Loucy (cell line): ENCODE measurements around the gene MICAL3.

Experiments used
- H2AFZ ChIP-seq: fragments of 200-600 bp; sonication (generic); 2 replicates; pipeline ENCODE4 v1.6.0; 2016; ENCODE audit warnings: antibody characterized with exemption, mild to moderate bottlenecking, low read length, moderate library complexity
- H3F3A ChIP-seq: fragments of 200-600 bp; 2 replicates; pipeline ENCODE4 v1.6.0; 2016; ENCODE audit warnings: antibody characterized with exemption, low read depth, mild to moderate bottlenecking
- H3K27me3 ChIP-seq: fragments of 200-600 bp; sonication (generic); 2 replicates; pipeline ENCODE4 v1.6.1; 2014; ENCODE audit warnings: low read length, mild to moderate bottlenecking; ENCODE audit not compliant: insufficient read depth, poor library complexity, severe bottlenecking
- H3K36me3 ChIP-seq: fragments of 200-600 bp; sonication (generic); 2 replicates; pipeline ENCODE4 v1.6.1; 2016; ENCODE audit warnings: low read length; ENCODE audit not compliant: insufficient read depth
- H3K4me1 ChIP-seq: fragments of 200-600 bp; sonication (generic); 2 replicates; pipeline ENCODE4 v1.5.1; 2014; ENCODE audit warnings: low read length, mild to moderate bottlenecking; ENCODE audit not compliant: insufficient read depth, poor library complexity, severe bottlenecking
- H3K4me2 ChIP-seq: fragments of 200-600 bp; sonication (generic); 2 replicates; pipeline ENCODE4 v1.6.0; 2014; ENCODE audit warnings: antibody characterized with exemption, low read length, low read depth, mild to moderate bottlenecking; ENCODE audit not compliant: poor library complexity, severe bottlenecking
- H3K4me3 ChIP-seq: fragments of 200-600 bp; sonication (generic); 2 replicates; pipeline ENCODE4 v1.5.1; 2014; ENCODE audit warnings: low read length, mild to moderate bottlenecking, mixed read lengths; ENCODE audit not compliant: poor library complexity, severe bottlenecking
- H3K79me2 ChIP-seq: fragments of 200-600 bp; sonication (generic); 2 replicates; pipeline ENCODE4 v1.6.1; 2014; ENCODE audit warnings: low read length; ENCODE audit not compliant: insufficient read depth
- H3K9ac ChIP-seq: fragments of 200-600 bp; sonication (generic); 2 replicates; pipeline ENCODE4 v1.6.0; 2014; ENCODE audit warnings: mild to moderate bottlenecking, low read depth, low read length, moderate library complexity; ENCODE audit not compliant: poor library complexity, severe bottlenecking
- H3K9me2 ChIP-seq: fragments of 200-600 bp; sonication (generic); replicated peaks from 2 replicates; pipeline ENCODE4 v1.6.1; 2016; ENCODE audit warnings: low read depth, low read length, mixed read lengths
- H3K9me3 ChIP-seq: fragments of 200-600 bp; sonication (generic); 2 replicates; pipeline ENCODE4 v1.6.1; 2014; ENCODE audit warnings: mild to moderate bottlenecking, antibody characterized with exemption, low read length, low read depth; ENCODE audit not compliant: insufficient read depth
- H4K20me1 ChIP-seq: fragments of 200-600 bp; sonication (generic); 2 replicates; pipeline ENCODE4 v1.6.0; 2014; ENCODE audit warnings: antibody characterized with exemption, low read length, mild to moderate bottlenecking; ENCODE audit not compliant: insufficient read depth, poor library complexity, severe bottlenecking
- EZH2phosphoT487 ChIP-seq: fragments of 200-600 bp; IDR thresholded peaks from 2 replicates; pipeline ENCODE4 v1.6.1; 2018; ENCODE audit warnings: antibody characterized with exemption, mild to moderate bottlenecking, moderate library complexity, borderline replicate concordance
- TF ChIP-seq, protein P1 (sequence below): fragments of 200-600 bp; sonication (generic); conservative IDR thresholded peaks from 2 replicates; pipeline ENCODE4 v1.5.1; 2014; ENCODE audit warnings: mild to moderate bottlenecking, antibody characterized with exemption, low read length

The MICAL3 gene

DNA sequence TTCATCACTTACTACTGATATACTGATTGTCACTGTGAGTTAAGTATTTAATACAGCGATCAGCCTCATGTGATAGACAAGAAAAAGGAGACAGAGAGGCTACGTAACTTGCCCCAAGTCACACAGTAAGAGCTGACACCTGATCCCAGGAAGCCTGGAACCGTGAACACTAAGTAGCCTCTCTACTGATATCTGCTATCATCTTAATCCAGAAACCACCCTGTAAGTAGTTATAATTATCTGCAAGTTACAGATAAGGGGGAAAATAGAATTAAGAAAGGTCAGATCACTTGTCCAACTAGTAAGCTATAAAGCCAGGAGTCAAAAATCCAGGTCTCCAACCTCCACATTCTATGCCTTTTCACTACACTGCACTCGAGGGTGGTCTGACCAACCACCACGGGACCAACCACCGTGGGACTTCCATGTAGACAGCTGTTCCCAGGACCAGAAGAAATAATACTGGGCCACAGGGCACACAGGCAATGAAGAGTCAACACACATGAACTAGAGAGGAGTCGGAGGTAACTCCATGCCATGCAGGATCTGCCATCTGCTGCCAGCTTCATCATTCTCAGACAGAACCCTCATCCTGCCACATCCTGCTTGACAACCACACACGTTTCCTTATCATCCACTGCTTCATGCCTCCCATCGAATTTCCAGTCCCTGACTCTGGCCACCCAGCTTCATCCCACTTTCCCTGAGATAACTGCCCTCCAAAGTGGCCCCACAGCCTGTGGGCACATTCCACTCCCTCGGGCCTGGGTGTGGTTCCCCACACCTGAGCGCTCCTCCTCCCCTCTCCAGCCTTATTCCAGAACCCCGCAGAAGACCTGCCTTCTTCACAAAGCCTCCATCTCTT lies 58.6 kb downstream of the MICAL3 start:
- no peak overlapping the region for H3K4me3 ChIP-seq
- H3K79me2 ChIP-seq = peaks cover 95% of the 10 kb centered on the region
- TF ChIP-seq EZH2phosphoT487 = no peak
- TF ChIP-seq, protein P1, sequence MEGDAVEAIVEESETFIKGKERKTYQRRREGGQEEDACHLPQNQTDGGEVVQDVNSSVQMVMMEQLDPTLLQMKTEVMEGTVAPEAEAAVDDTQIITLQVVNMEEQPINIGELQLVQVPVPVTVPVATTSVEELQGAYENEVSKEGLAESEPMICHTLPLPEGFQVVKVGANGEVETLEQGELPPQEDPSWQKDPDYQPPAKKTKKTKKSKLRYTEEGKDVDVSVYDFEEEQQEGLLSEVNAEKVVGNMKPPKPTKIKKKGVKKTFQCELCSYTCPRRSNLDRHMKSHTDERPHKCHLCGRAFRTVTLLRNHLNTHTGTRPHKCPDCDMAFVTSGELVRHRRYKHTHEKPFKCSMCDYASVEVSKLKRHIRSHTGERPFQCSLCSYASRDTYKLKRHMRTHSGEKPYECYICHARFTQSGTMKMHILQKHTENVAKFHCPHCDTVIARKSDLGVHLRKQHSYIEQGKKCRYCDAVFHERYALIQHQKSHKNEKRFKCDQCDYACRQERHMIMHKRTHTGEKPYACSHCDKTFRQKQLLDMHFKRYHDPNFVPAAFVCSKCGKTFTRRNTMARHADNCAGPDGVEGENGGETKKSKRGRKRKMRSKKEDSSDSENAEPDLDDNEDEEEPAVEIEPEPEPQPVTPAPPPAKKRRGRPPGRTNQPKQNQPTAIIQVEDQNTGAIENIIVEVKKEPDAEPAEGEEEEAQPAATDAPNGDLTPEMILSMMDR = no peak
- H4K20me1 ChIP-seq = peaks cover 6% of the 10 kb centered on the region
- no peaks in the 10 kb centered on the region for H3K9me2 ChIP-seq
- no peaks in the 10 kb centered on the region for H3K9me3 ChIP-seq
- no peaks in the 10 kb centered on the region for H3F3A ChIP-seq
- H3K36me3 ChIP-seq = no peaks in the 10 kb centered on the region
- H3K4me2 ChIP-seq = no peak overlapping the region
- peaks cover 28% of the 10 kb centered on the region for H3K4me1 ChIP-seq
- no peaks in the 10 kb centered on the region for H3K27me3 ChIP-seq
- H2AFZ ChIP-seq = no peak overlapping the region
- no peak overlapping the region for H3K9ac ChIP-seq

DNA sequence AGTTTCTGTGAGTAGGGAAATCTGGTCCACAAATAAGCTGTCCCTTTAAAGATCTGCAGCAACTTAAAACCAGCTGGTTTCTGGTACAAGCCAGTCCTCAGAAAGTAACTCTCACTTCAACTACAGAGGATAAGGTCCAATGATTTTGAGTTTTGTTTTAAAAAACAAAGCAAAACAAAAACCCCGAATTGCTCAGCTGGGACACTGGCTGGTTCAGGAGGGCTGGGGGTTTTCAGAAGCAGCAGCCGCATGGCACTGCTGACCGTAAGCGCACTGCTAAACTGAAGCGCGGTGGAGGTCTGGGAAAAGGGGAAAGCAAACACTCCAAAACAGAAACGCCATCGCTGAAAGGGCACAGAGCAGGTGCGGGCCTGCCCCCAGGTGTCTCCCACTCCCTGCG lies 59.7 kb downstream of the MICAL3 start:
- H3K9me2 ChIP-seq = no peaks in the 10 kb centered on the region
- no peaks in the 10 kb centered on the region for H3K9me3 ChIP-seq
- H3F3A ChIP-seq = no peaks in the 10 kb centered on the region
- H3K4me1 ChIP-seq = peaks cover 17% of the 10 kb centered on the region
- no peak overlapping the region for H3K4me3 ChIP-seq
- H3K79me2 ChIP-seq = peaks cover 95% of the 10 kb centered on the region
- peaks cover 4% of the 10 kb centered on the region; the same call in 1 of the 2 replicates for H3K36me3 ChIP-seq
- peaks cover 6% of the 10 kb centered on the region for H4K20me1 ChIP-seq
- H3K27me3 ChIP-seq = no peaks in the 10 kb centered on the region
- H3K4me2 ChIP-seq = no peak overlapping the region
- no peak overlapping the region for H2AFZ ChIP-seq
- no peak overlapping the region for H3K9ac ChIP-seq
- TF ChIP-seq EZH2phosphoT487 = no peak
- TF ChIP-seq, protein P1 = no peak

DNA sequence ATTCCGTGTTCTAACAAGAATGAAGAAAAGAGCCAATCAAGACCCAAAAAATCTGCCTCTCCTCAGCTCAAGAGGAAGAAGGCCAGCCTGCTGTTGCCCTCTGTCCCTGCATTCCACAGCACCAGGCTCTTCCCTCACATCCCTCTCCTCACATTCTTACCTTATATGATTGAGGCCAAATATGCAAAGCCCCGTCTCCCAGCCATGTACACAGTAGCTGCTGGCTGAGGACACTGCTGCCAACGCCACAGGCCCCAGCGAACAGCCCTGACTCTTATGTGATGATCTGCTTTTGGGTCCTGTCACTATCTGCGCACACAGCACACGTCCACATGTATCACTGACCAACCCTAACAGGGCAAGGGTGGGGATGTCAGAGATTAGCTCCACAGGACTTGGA lies 60.2 kb downstream of the MICAL3 start:
- Histone ChIP-seq H3K79me2 (peaks cover 93% of the 10 kb centered on the region), H3K4me1 (peaks cover 16% of the 10 kb centered on the region), H4K20me1 (peaks cover 6% of the 10 kb centered on the region), H3K36me3 (peaks cover 4% of the 10 kb centered on the region; the same call in 1 of the 2 replicates), H2AFZ (no peak overlapping the region), H3K9me3 (no peaks in the 10 kb centered on the region), H3K4me2 (no peak overlapping the region), H3K9ac (no peak overlapping the region), H3K4me3 (no peak overlapping the region), H3F3A (no peaks in the 10 kb centered on the region), H3K27me3 (no peaks in the 10 kb centered on the region), H3K9me2 (no peaks in the 10 kb centered on the region)
- TF ChIP-seq EZH2phosphoT487 = no peak
- TF ChIP-seq, protein P1 = no peak
